HPDE6-E6E7 (cell line): ENCODE measurements around the gene BAIAP2.

Experiments
- DNase-seq: peaks from one replicate; pipeline ENCODE4 v3.0.0; 2011; ENCODE audit warnings: missing footprints; ENCODE audit errors: extremely low spot score

The BAIAP2 gene

GRCh38 chr17:81090361-81091136 is 55.6 kb downstream of the BAIAP2 start:
- DNase-seq: peak; percentile 63

GRCh38 chr17:81091154-81091553 is 56.2 kb downstream of the BAIAP2 start:
- no peak for DNase-seq

DNA sequence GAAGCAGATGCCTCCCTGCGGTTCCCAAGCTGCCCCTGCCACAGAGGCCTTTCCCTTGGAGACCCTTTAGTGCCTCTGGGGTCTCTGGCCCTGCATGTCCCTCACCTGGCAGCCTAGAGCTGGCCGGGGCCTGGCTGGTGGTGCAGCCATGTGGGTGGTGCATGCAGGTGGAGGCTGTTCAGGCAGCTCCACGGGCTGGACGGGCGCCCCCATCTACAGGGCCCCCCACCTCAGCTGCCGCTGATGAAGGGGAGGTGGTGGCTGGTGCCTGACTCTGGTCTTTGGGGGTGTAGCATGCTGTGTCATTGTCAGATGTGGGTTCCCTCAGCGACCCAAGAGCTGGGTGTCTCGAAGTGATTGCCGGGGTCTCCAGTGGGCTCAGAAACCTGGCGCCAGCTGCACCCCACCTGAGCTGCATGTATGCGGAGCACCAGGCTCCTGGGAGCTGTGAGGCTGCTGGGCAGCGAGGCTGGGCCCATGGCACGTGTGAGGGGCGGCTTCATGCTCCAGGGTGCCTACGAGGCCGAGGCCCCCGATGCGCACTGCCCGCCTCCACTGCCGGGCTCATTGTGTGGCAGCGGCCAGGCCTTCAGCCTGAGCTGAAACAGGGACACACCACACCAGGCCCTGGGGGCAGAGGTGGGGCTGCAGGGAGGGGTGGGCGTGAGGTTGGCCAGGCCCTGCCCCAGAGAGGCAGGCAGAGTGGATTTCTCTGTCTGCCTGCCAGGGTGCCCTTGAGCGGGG is 57.0 kb downstream of the BAIAP2 start:
- DNase-seq: no peak

DNA sequence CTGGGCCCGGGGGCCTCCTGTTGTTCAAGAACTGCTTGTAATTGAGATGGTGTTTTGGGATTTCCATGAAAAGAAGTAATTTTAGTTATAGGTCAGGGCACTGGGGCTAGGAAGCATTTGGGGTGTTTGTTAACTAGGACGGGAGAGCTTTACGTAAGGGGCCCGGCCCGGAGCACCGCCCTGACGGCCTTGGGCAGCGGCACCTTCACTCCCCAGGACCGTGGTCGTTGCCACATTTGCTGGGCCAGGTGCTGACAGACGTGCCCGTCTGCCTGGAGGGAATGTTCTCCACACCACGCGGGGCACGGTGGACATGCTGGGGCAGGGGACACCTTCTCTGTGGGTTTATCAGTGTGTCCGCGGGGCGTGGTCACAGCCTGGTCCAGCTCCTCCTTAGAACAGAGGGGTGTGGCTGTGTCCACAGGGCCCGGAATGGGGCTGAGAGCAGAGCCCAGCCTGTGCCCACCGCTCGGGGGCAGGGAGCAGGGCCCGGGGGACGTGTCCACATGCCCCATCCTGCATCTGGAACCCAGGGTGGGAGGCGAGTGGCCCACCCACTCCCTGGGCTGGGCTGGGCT is 57.7 kb downstream of the BAIAP2 start:
- no peak for DNase-seq

DNA sequence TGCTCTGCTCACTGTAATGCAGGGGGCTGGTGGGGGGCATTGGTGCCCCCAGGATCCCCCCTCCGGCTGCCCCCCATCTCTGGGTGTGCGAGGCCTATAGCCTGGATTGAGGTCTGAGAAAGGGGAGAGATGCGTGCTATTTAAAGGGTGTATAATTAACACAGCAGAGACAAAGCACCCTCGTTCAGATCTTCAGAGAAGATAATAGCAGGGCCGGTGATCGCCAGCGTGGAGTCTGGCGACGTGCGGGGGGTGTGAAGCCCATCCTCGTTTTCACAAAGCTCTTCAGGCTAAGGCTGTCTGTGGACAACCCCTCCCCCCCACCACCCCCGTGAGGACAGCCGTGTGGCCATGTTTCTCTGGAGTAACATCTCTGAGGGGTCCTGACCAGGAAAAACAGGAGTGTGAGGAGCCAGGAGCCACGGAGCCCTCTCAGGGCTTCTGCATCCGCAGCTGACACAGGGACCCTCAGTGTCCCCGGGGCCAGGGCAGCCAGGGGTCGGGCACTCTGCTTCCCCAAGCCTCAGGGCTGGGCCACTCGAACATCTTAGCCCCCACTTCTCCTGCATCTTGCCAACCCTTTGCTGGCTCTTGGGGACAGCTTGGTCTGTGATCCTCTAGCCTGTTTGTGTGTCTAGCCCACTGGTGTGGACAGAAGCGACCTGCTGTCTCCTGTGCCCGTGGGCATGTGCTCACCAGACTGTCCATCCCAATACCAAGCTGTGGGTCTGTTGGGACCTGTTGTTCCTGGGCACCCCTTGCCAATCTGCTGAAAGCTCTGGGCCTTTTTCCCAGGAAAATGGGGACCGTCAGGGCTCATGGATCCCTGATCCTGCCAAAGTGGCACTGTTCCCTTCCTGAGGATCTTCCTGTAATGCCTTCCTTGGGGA is 58.9 kb downstream of the BAIAP2 start:
- no peak for DNase-seq

DNA sequence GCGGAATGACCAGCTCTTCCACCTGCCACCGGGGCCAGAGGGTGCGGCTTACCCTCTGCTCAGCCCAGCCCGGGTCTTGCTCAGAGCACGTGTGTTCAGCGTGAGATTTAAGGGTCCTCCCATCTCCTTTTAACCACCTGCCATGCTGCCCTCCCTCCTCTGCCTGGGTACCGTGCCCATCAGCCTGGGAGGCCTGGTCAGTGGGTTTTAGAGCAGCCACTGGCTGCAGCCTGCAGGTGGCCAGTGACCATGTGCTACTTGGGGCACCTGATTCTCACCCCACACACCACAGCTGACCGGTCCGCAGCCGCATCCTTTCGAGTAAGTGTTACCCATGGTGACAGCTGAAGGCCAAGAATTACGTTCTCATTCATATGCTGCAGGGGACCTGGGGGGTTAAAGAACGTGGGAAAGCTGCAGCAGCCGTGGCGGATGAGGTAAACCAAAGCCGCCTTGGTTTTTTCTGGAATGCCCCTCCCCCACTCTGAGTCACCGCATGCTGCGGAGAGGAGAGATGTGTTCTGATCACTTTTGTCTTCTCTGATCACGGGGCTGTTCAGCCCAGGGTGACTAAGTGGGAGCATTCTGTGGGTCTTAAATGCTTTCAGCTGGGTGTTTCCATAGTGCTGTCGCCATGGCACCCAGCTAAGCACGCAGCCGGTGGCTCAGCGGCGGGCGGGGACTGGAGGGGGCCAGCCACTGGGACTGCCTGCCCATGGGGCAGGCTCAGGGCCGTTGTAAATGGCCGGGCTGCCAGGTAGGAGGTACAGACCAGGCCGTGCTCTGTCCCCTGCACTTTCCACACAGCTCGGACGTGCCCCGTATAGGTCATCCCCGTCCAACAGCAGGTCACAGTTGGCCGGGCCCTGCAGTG is 59.8 kb downstream of the BAIAP2 start:
- DNase-seq: peak; percentile 99

DNA sequence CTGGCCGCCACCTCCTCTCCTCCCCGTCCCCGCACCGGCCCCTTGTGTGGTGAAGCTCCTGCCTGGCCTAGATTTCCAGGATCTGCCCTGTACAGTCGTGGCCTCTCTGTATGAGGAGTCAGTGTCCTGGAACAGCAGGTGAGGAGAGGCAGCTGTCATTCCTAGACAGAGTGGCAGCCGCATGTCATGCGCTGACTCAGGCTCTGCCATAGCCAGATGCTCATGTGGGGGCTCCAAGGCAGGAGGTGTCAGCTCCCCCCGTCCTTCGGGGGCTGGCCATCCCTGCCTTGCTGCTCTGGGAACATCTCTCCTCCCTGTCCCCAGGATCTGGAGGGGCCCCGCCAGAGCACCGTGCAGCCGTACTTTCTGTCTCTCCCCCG is 60.4 kb downstream of the BAIAP2 start:
- no peak for DNase-seq

GRCh38 chr17:81096741-81097133 is 61.8 kb downstream of the BAIAP2 start:
- DNase-seq: no peak

DNA sequence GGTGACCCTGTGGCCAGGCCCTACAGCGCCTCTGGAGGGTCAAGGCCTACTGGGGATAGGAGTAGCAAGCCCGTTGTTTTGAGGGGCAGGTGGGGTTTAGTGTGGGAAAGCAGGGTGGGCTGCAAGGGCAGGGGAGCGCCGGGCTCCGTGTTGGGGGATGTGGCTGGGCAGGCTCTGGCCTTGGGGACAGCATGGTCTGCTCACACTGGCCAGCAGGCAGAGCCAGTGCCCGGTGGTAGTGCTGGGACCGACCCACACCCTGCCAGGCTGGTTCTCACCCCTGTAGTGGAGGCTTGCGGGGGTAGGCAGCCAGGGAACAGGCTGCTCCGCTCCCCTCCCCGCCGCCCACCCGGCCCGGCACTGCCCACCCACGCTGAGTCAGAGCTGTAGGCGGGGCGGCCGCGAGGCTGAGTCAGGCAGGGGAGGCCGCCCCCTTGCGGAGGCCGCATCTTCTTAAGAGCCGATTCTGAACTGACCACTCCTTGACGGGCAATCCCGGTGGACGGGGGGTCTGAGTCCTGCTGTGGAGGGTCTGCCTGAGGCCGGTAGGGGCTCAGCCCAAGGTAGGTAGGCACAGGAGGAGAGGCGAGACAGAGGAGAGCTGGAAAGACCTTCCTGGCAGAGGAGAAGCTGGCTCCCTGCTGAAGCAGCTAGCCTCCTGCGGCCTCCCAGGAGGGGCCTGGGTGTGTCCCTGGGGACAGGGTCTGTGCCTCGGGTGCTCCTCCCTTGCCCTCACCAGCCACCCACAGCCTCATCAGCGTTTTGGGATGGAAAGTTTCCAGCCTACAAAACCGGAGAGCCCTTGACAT is 62.4 kb downstream of the BAIAP2 start:
- DNase-seq: peak; percentile 73

GRCh38 chr17:81097943-81098308 is 63.0 kb downstream of the BAIAP2 start:
- DNase-seq: peak; percentile 54

GRCh38 chr17:81099888-81100287 is 64.9 kb downstream of the BAIAP2 start:
- DNase-seq: no peak

GRCh38 chr17:81100668-81101067 is 65.7 kb downstream of the BAIAP2 start:
- no peak for DNase-seq

- peak; percentile 86 for DNase-seq
Measured at GRCh38 chr17:81101614-81102306, 66.8 kb downstream of the BAIAP2 start.

- no peak for DNase-seq
Measured at GRCh38 chr17:81102352-81102751, 67.4 kb downstream of the BAIAP2 start.

GRCh38 chr17:81102869-81103268 is 67.9 kb downstream of the BAIAP2 start:
- no peak for DNase-seq

GRCh38 chr17:81103379-81103778 is 68.4 kb downstream of the BAIAP2 start:
- DNase-seq: no peak

DNA sequence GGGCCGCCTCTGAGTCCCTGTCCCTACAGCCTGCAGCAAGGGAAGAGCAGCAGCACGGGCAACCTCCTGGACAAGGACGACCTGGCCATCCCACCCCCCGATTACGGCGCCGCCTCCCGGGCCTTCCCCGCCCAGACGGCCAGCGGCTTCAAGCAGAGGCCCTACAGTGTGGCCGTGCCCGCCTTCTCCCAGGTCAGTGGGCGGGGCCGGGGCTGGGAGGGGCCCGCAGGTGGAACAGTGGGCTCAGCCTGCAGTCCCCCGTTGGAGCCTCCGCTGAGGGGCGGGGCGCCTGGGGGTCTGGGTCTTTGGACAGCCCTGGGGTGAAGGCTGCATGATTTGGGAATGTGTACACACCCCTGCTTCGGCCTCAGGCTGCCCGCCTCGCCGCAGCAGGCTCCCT is 71.8 kb downstream of the BAIAP2 start:
- no peak for DNase-seq

GRCh38 chr17:81108220-81108619 is 73.3 kb downstream of the BAIAP2 start:
- DNase-seq: no peak

DNA sequence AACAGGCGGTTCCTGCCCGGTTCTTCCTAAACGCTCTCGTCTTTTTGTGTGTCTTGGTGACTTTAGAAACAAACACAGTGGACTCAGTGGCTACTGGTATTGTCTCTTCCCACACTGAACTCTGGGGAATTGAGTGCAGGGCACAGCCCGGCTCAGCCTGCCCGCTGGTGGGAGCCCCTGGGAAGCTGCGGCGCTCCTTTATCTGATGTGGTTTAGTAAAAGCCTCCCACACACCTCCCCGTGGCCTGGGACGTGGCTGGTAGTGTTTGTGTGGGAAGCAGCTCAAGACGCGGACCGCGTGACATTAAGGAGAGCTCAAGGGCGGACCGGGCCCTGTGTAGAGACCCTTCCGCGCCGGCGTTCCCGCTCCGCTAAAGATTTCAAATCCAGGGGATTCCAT is 75.0 kb downstream of the BAIAP2 start:
- no peak for DNase-seq
